Hepatocyte (in vitro differentiated cells): Measurements from ENCODE around the gene FZR1.

Experiments used
- EZH2phosphoT487 ChIP-seq: fragments of 200-600 bp; sonication (generic); IDR thresholded peaks from one replicate; pipeline ENCODE4 v1.6.1; 2018; ENCODE audit warnings: antibody characterized with exemption, mild to moderate bottlenecking, low read depth, moderate library complexity; ENCODE audit not compliant: unreplicated experiment, severe bottlenecking
- TF ChIP-seq, protein P1 (sequence below): fragments of 200-600 bp; sonication (generic); IDR thresholded peaks from 2 replicates; pipeline ENCODE4 v1.5.1; 2016; ENCODE audit warnings: antibody characterized with exemption, mild to moderate bottlenecking; ENCODE audit not compliant: poor library complexity

DNA sequence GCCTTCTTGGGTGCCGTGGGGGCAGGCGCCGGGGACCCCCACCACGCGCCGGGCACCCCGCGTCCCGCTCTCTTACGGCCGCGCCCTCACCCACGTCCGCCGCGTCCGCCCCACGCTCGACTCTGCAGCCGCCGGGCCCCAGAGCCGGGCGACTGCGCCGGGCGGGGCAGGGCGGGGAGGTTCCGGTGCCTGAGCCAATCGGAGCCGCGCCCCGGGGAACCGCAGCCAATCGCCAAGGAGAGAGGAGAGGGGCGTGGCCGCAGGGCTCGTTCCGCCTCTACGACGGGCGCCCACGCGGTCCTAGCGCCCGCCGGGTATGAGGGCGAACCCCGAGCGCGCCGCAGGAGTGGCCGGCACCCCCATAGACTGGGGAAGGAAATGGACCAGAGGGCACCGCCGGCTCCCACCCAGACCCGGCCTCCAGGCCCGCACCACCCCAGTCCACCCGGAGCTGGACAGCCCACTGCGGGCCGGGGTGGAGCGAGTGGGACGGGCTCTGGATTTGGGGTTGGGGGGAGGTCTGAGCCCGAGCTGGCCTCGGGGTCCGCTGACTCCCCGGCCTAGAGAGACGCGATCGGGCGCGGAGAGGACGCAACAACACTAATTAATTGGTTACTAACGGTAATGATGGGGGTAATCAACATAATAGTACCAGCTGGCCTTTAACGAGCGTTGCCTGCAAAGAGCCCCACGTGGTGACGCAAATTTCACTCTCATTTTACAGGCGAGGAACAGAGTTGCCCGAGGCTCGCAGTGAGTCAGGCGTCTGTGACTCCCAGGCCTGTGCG lies 51.5 kb downstream of the FZR1 start, which contains the start of gene MFSD12:
- no peak for TF ChIP-seq EZH2phosphoT487
- TF ChIP-seq, protein P1, sequence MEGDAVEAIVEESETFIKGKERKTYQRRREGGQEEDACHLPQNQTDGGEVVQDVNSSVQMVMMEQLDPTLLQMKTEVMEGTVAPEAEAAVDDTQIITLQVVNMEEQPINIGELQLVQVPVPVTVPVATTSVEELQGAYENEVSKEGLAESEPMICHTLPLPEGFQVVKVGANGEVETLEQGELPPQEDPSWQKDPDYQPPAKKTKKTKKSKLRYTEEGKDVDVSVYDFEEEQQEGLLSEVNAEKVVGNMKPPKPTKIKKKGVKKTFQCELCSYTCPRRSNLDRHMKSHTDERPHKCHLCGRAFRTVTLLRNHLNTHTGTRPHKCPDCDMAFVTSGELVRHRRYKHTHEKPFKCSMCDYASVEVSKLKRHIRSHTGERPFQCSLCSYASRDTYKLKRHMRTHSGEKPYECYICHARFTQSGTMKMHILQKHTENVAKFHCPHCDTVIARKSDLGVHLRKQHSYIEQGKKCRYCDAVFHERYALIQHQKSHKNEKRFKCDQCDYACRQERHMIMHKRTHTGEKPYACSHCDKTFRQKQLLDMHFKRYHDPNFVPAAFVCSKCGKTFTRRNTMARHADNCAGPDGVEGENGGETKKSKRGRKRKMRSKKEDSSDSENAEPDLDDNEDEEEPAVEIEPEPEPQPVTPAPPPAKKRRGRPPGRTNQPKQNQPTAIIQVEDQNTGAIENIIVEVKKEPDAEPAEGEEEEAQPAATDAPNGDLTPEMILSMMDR, result no peak
